ENCODE results near the gene THAP7. TPM values are rescaled to one million over a fixed set of nuclear protein-coding genes. Genes with fewer than 3 reads are reported as not detected.

Gene THAP7, protein sequence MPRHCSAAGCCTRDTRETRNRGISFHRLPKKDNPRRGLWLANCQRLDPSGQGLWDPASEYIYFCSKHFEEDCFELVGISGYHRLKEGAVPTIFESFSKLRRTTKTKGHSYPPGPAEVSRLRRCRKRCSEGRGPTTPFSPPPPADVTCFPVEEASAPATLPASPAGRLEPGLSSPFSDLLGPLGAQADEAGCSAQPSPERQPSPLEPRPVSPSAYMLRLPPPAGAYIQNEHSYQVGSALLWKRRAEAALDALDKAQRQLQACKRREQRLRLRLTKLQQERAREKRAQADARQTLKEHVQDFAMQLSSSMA
- 14.9 to 27.8 TPM (median 25.0 TPM) in 5 replicates for total RNA-seq (2022; extraction: Qiagen RNA extraction; ENCODE audit: low read depth)

GRCh38 chr22:21001601-21002325 is at the start of gene THAP7:
Gene THAP7 (minus strand): TSS chr22:21002118. CDS start chr22:21001911, 207 bp downstream.

DNA sequence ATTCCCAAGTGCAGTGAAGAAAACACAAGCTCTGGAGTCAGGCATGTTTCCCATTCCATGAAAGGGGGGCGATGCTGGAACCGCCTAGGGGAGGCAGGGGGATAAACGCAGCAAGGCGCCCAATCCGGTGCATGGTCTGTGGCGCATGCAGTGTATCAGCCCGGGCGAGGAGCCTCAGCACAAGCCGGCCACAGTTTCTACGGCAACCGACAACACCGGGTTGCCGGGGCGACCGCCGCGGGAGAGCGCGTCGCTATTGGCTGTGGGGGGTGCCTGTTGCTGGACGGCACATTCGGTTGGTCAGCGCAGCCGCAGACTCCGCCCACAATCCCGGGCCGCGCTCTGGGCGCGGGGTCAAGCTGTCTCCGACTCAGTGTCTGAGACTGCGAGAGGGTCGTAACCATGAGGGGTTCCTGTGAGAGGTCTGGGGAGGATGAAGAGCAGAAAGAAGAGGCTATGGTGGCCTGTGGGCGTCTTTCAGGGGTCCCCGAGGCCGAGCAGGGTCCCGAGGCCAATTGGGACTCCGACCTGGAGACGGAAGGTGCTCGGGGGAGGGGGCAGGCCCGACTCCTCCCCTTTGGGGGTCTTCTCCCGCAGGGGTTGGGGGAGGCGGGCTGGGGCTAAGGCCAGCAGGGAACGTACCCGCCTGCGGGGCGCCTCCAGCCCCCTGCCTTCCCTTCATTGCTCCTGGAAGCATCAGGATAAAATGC is 43.8 kb upstream of the THAP7 start, which contains the start of gene LRRC74B:
TSS of gene LRRC74B (plus strand) at position 362 of the 710 bp plus-strand sequence. CDS start at position 403, 41 bp downstream.

DNA sequence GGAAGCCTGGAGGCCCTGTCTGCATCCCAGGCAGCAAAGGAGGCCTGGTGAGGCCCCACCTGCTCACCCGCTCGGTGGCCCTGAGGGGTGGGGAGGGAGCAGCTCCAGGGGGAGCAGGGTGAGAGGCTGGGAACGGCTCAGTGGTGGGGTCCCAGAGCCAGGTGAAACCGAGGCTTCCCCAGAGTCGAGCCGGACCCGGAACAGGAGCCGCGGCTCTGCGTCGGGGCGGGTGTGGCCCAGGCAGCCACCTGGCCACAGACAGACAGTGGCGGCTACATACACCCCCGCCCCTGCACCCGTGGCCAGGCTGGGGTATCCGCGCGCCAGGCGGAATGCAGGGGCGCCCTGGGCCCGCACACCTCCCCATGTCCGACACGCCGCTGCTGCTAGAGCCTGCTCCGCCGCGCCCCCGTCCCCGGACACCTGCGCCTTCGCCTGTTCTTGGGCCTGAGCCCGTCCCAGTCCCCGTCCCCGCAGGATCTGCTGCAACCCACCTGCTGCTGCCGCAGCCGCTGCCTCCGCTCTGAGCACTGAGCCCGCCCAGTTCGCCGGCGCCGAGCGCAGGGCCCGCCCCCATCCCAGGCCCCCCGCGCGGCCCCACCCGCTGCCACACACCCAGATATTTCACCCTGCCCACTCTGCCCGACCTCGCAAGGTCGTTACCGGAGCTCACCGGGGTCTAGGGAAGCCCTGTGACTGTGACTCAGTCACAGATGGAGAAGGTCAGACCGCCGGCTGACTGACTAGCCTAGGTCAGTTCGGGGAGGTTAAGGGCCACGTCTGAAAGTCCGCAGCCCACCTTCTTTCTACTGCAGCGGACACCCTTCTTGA is 30.3 kb upstream of the THAP7 start, which contains the start of gene SLC7A4:
TSS of gene SLC7A4 (minus strand) at position 525 of the 831 bp plus-strand sequence. CDS start 749 bp downstream, outside the sequence.

GRCh38 chr22:21014726-21015465 is 13.0 kb upstream of the THAP7 start, which contains the start of gene P2RX6:
Gene P2RX6 (plus strand): TSS chr22:21015165. CDS start chr22:21015175, 10 bp downstream.

GRCh38 chr22:20981787-20982562 is 19.9 kb downstream of the THAP7 start, which contains the start of gene LZTR1:
Gene LZTR1 (plus strand): TSS chr22:20982297. CDS start chr22:20982372, 75 bp downstream.

GRCh38 chr22:20966883-20967696 is 34.8 kb downstream of the THAP7 start, which contains the start of gene AIFM3:
Gene AIFM3 (plus strand): TSS chr22:20967255. CDS start chr22:20967945, 690 bp downstream.

Other genes starting within 250 kb of the THAP7 start
- gene SERPIND1, start 228.0 kb downstream of the THAP7 start, total RNA-seq (2022; extraction: Qiagen RNA extraction; ENCODE audit: low read depth): 0.07 TPM in 1 of 5 replicates, not detected in the others
- gene PI4KA, start 143.3 kb downstream of the THAP7 start, total RNA-seq (2022; extraction: Qiagen RNA extraction; ENCODE audit: low read depth): 19.4 to 24.8 TPM (median 21.1 TPM) in 5 replicates
- gene SNAP29, start 143.1 kb downstream of the THAP7 start, total RNA-seq (2022; extraction: Qiagen RNA extraction; ENCODE audit: low read depth): 16.1 to 19.4 TPM (median 17.1 TPM) in 5 replicates
- gene CRKL, start 84.7 kb downstream of the THAP7 start, total RNA-seq (2022; extraction: Qiagen RNA extraction; ENCODE audit: low read depth): 21.4 to 25.8 TPM (median 22.4 TPM) in 5 replicates
- gene AIFM3, start 34.9 kb downstream of the THAP7 start, total RNA-seq (2022; extraction: Qiagen RNA extraction; ENCODE audit: low read depth): 2.0 to 4.6 TPM (median 3.5 TPM) in 5 replicates
- gene LZTR1, start 19.8 kb downstream of the THAP7 start, total RNA-seq (2022; extraction: Qiagen RNA extraction; ENCODE audit: low read depth): 14.4 to 20.8 TPM (median 17.0 TPM) in 5 replicates
- gene P2RX6, start 13.0 kb upstream of the THAP7 start, total RNA-seq (2022; extraction: Qiagen RNA extraction; ENCODE audit: low read depth): 0.51 to 1.1 TPM (median 0.56 TPM) in 5 replicates
- not detected in 5 replicates for gene SLC7A4, start 30.4 kb upstream of the THAP7 start, total RNA-seq (2022; extraction: Qiagen RNA extraction; ENCODE audit: low read depth)
- 0.03 TPM in 1 of 5 replicates, not detected in the others for gene LRRC74B, start 43.8 kb upstream of the THAP7 start, total RNA-seq (2022; extraction: Qiagen RNA extraction; ENCODE audit: low read depth)